Left ventricle myocardium inferior (tissue), 1 donor: ENCODE results near the gene SULT1B1. TPM values are rescaled to one million over a fixed set of nuclear protein-coding genes. Genes with fewer than 3 reads are reported as not detected.
"Not testable (repeated sequence)": the region's sequence is repeated elsewhere in the genome, so short reads cannot be mapped to it uniquely, and the experiment has no call there.

Experiments used
- DNase-seq: peaks from one replicate; pipeline ENCODE4 v3.0.0-alpha.2; 2020
- H3K27ac ChIP-seq: fragments of 200-600 bp; replicated peaks from 2 replicates; pipeline ENCODE4 v1.8.0; 2021
- H3K27me3 ChIP-seq: fragments of 200-600 bp; 2 replicates; pipeline ENCODE4 v1.8.0; 2021; ENCODE audit warnings: low read depth
- H3K36me3 ChIP-seq: fragments of 200-600 bp; 2 replicates; pipeline ENCODE4 v1.8.0; 2021
- H3K4me1 ChIP-seq: fragments of 200-600 bp; 2 replicates; pipeline ENCODE4 v1.8.0; 2021
- H3K4me3 ChIP-seq: fragments of 200-600 bp; 2 replicates; pipeline ENCODE4 v1.8.0; 2021; ENCODE audit warnings: mild to moderate bottlenecking, moderate library complexity
- H3K9me3 ChIP-seq: fragments of 200-600 bp; replicated peaks from 2 replicates; pipeline ENCODE4 v1.8.0; 2021
- intact Hi-C: fragments of 100-400 bp; cut with micrococcal nuclease; formaldehyde crosslinking; loops from one replicate; pipeline ENCODE4 v1.11.0; 2022
- total RNA-seq: library from RNA; stranded (reverse); fragmentation: NEBNext Ultra II Directional; extraction: Animal tissue kit (Norgen Biotek cat#: 25700); gene quantifications from one replicate; pipeline ENCODE4 v1.2.1, GENCODE V29; 2021
- TF ChIP-seq, protein P1 (sequence below): fragments of 200-600 bp; IDR thresholded peaks from 2 replicates; pipeline ENCODE4 v1.8.0; 2021; ENCODE audit warnings: antibody characterized with exemption, mild to moderate bottlenecking, borderline replicate concordance
- donor health status: DM: no; HTN: yes; CAD: no; lungs with severe emphysema.

Gene SULT1B1
- total RNA-seq, 1 donor from 2014 or later = 1.1 TPM

GRCh38 chr4:69775321-69775867 lies 15.0 kb upstream of the SULT1B1 start:
- Histone ChIP-seq H3K27me3 (no peaks in the 10 kb centered on the region), H3K36me3 (no peaks in the 10 kb centered on the region), H3K4me1 (no peaks in the 10 kb centered on the region), H3K27ac (no peak overlapping the region), H3K4me3 (no peak overlapping the region), H3K9me3 (no peaks in the 10 kb centered on the region)
- intact Hi-C loops = no loop called here
- TF ChIP-seq, protein P1, sequence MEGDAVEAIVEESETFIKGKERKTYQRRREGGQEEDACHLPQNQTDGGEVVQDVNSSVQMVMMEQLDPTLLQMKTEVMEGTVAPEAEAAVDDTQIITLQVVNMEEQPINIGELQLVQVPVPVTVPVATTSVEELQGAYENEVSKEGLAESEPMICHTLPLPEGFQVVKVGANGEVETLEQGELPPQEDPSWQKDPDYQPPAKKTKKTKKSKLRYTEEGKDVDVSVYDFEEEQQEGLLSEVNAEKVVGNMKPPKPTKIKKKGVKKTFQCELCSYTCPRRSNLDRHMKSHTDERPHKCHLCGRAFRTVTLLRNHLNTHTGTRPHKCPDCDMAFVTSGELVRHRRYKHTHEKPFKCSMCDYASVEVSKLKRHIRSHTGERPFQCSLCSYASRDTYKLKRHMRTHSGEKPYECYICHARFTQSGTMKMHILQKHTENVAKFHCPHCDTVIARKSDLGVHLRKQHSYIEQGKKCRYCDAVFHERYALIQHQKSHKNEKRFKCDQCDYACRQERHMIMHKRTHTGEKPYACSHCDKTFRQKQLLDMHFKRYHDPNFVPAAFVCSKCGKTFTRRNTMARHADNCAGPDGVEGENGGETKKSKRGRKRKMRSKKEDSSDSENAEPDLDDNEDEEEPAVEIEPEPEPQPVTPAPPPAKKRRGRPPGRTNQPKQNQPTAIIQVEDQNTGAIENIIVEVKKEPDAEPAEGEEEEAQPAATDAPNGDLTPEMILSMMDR = no peak
- DNase-seq = no peak

DNA sequence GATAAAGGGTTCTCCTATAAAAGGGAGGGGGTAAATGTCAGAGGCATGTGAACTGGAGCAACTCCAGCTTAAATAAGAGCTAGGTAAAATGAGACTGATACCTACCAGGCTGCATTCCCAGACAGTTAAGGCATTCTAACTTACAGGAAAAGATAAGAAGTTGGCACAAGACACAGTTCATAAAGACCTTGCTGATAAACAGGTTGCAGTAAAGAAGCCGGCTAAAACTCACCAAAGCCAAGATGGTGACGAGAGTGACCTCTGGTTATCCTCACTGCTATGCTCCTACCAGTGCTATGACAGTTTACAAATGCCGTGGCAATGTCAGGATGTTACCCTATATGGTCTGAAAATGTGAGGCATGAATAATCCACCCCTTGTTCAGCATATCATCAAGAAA lies 13.1 kb upstream of the SULT1B1 start:
- DNase-seq = no peak
- no peak overlapping the region for H3K4me3 ChIP-seq
- no peak overlapping the region for H3K27ac ChIP-seq
- TF ChIP-seq, protein P1 = no peak
- no peaks in the 10 kb centered on the region for H3K9me3 ChIP-seq
- H3K4me1 ChIP-seq = no peaks in the 10 kb centered on the region
- H3K36me3 ChIP-seq = no peaks in the 10 kb centered on the region
- intact Hi-C loops = no loop called here
- no peaks in the 10 kb centered on the region for H3K27me3 ChIP-seq

GRCh38 chr4:69768554-69768953 lies 8.1 kb upstream of the SULT1B1 start:
- H3K36me3 ChIP-seq, H3K4me1 ChIP-seq, H3K27ac ChIP-seq, H3K4me3 ChIP-seq, DNase-seq, H3K9me3 ChIP-seq, intact Hi-C loops, H3K27me3 ChIP-seq: not testable (repeated sequence)

DNA sequence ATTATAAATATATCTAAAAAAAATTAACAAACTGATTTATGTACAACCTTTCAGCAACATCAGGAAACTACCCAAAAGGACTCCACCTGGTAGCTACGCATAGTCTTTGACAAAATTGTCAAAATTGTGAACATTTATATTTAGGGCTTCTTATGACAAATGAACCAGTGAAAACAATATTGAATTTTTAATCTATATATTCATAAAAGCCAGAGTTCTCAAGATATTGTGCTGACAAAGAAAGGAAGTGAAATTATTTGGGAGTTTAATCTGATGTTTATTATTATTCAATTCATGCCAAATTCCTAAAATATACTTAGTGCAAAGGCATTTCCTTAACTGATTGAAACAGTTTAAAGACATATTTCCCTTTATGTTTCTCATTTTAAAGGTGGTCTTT lies 5.3 kb upstream of the SULT1B1 start:
- no peaks in the 10 kb centered on the region for H3K36me3 ChIP-seq
- intact Hi-C loops = no loop called here

DNA sequence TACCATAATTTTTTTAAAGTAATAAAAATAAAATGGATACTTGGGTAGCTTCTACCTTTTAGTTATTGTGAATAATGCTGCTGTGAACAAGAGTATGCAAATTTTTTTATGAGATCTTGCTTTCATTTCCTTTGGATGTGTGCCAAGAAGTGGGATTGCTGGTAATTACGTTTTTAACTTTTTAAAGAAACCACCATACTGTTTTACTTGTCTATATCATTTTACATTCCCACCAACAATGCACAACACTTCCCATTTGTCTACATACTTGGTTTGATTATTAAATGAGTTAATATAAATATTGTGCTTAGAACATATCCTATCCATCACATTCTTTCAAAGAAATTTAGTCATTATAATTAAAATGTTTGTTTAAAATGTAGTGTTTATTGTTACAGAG lies 3.9 kb upstream of the SULT1B1 start:
- Histone ChIP-seq H3K27ac (no peak overlapping the region), H3K4me3 (no peak overlapping the region), H3K36me3 (no peaks in the 10 kb centered on the region), H3K9me3 (no peaks in the 10 kb centered on the region), H3K4me1 (no peaks in the 10 kb centered on the region), H3K27me3 (no peaks in the 10 kb centered on the region)
- intact Hi-C loops = no loop called here
- DNase-seq = no peak
- TF ChIP-seq, protein P1 = no peak

More for the DNA sequence above, 5.3 kb upstream of the SULT1B1 start:
- H3K4me1 ChIP-seq = no peaks in the 10 kb centered on the region
- TF ChIP-seq, protein P1 = no peak
- H3K27ac ChIP-seq = no peak overlapping the region
- H3K27me3 ChIP-seq = no peaks in the 10 kb centered on the region
- H3K9me3 ChIP-seq = no peaks in the 10 kb centered on the region
- no peak overlapping the region for H3K4me3 ChIP-seq
- DNase-seq = no peak

DNA sequence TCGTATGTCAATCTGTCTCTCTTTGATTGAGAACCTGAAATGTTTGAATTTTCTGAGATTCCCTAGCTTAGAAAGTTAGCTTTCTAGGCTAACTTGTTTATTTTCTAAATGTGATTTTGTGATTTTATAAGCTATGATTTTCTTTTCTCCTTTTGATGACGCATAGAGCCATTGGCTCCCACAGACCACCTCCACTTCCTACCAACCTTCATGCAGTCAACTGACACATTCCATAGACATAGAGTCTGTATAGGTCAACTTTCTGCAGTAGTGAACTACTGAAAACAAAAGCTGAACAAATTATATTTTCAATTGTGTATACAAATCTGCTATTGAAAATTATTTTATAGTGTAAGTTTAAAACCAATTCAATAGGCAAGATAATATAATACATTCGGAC lies 2.8 kb upstream of the SULT1B1 start:
- H3K27ac ChIP-seq = no peak overlapping the region
- H3K9me3 ChIP-seq = no peaks in the 10 kb centered on the region
- no peaks in the 10 kb centered on the region for H3K4me1 ChIP-seq
- intact Hi-C loops = no loop called here
- no peaks in the 10 kb centered on the region for H3K36me3 ChIP-seq
- no peak overlapping the region for H3K4me3 ChIP-seq
- TF ChIP-seq, protein P1 = no peak
- DNase-seq = no peak
- no peaks in the 10 kb centered on the region for H3K27me3 ChIP-seq
